HEK293T (cell line): Measurements from ENCODE around the gene PPP2R5E.

Source experiments
- CTCF ChIA-PET: fragments of 350-600 bp; formaldehyde crosslinking; extraction: SDS; loops from one replicate; lab custom pipeline; 2021; ENCODE audit warnings: antibody characterized with exemption, inconsistent platforms; lab: Yijun Ruan, JAX
- POLR2A ChIA-PET: fragments of 350-600 bp; formaldehyde crosslinking; extraction: SDS; loops from one replicate; lab custom pipeline; 2020; ENCODE audit warnings: antibody characterized with exemption, inconsistent platforms; lab: Yijun Ruan, JAX
- DNase-seq: peaks from one replicate; pipeline ENCODE4 v3.0.0; 2012; ENCODE audit warnings: mixed read lengths; ENCODE audit errors: extremely low spot score
- ARNT ChIP-seq: fragments of 450-650 bp; IDR thresholded peaks from 2 replicates; pipeline ENCODE4 v1.6.1; 2017; ENCODE audit warnings: mild to moderate bottlenecking
- BHLHE40 ChIP-seq: fragments of 450-650 bp; IDR thresholded peaks from 2 replicates; pipeline ENCODE4 v1.6.1; 2016; ENCODE audit warnings: mild to moderate bottlenecking, moderate library complexity, borderline replicate concordance
- CTBP1 ChIP-seq: fragments of 450-650 bp; IDR thresholded peaks from 2 replicates; pipeline ENCODE4 v1.6.1; 2016; ENCODE audit warnings: borderline replicate concordance
- ELF4 ChIP-seq: fragments of 450-650 bp; IDR thresholded peaks from 2 replicates; pipeline ENCODE4 v1.6.1; 2017; ENCODE audit warnings: antibody characterized with exemption
- FOXA1 ChIP-seq: fragments of 450-650 bp; IDR thresholded peaks from 2 replicates; pipeline ENCODE4 v1.6.1; 2016; ENCODE audit warnings: mild to moderate bottlenecking
- FOXK2 ChIP-seq: fragments of 450-650 bp; IDR thresholded peaks from 2 replicates; pipeline ENCODE4 v1.6.1; 2016; ENCODE audit warnings: mild to moderate bottlenecking
- FOXM1 ChIP-seq: fragments of 450-650 bp; IDR thresholded peaks from 2 replicates; pipeline ENCODE4 v1.6.1; 2017; ENCODE audit warnings: mild to moderate bottlenecking, borderline replicate concordance
- HDGF ChIP-seq: fragments of 450-650 bp; IDR thresholded peaks from 2 replicates; pipeline ENCODE4 v1.6.1; 2017; ENCODE audit warnings: antibody characterized with exemption, borderline replicate concordance
- L3MBTL2 ChIP-seq: fragments of 450-650 bp; conservative IDR thresholded peaks from 2 replicates; pipeline ENCODE4 v1.6.1; 2016; ENCODE audit warnings: mild to moderate bottlenecking
- LEF1 ChIP-seq: fragments of 450-650 bp; IDR thresholded peaks from 2 replicates; pipeline ENCODE4 v1.6.1; 2017; ENCODE audit warnings: mild to moderate bottlenecking, borderline replicate concordance
- SUZ12 ChIP-seq: fragments of 450-650 bp; IDR thresholded peaks from 2 replicates; pipeline ENCODE4 v1.6.1; 2016; ENCODE audit warnings: mild to moderate bottlenecking
- TARDBP ChIP-seq: fragments of 450-650 bp; IDR thresholded peaks from 2 replicates; pipeline ENCODE4 v1.6.1; 2016
- ZNF384 ChIP-seq: fragments of 450-650 bp; IDR thresholded peaks from 2 replicates; pipeline ENCODE4 v1.6.1; 2016
- TF ChIP-seq, protein P1 (sequence below): fragments of 450-650 bp; IDR thresholded peaks from 2 replicates; pipeline ENCODE4 v1.6.1; 2016

The PPP2R5E gene

DNA sequence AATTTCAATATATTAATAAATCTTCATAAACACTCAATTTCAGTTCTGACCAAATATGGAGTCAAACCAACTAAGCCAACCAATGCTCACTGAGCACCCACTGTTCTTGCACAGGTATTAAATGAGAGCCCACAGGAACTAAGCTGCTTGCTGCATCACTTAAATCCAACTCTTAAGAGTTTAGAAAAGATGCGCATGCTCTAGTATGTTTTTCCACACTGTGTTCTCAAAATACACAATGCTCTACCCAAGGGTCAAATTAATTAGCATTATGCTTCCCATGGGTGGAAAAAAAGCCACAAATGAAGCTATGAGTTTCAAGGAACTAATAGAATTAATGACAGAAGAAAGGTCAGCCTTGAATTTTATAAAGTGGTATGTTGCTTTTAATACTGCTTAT lies 220.7 kb downstream of the PPP2R5E start:
- TF ChIP-seq HDGF (no peak), FOXA1 (no peak), ARNT (no peak), L3MBTL2 (no peak), BHLHE40 (no peak), ZNF384 (no peak), FOXM1 (no peak), TARDBP (no peak), CTBP1 (no peak), SUZ12 (no peak), LEF1 (no peak), FOXK2 (no peak), ELF4 (no peak)
- TF ChIP-seq, protein P1, sequence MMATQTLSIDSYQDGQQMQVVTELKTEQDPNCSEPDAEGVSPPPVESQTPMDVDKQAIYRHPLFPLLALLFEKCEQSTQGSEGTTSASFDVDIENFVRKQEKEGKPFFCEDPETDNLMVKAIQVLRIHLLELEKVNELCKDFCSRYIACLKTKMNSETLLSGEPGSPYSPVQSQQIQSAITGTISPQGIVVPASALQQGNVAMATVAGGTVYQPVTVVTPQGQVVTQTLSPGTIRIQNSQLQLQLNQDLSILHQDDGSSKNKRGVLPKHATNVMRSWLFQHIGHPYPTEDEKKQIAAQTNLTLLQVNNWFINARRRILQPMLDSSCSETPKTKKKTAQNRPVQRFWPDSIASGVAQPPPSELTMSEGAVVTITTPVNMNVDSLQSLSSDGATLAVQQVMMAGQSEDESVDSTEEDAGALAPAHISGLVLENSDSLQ = no peak
- POLR2A ChIA-PET = no interaction called here
- CTCF ChIA-PET = interaction anchor here (1.7 kb wide), 1 partner anchor 13 kb away, joined by 5 read pairs; no protein-coding TSS in a partner anchor
- no peak for DNase-seq
